ENCODE results near the gene TRIM2.

The TRIM2 gene

DNA sequence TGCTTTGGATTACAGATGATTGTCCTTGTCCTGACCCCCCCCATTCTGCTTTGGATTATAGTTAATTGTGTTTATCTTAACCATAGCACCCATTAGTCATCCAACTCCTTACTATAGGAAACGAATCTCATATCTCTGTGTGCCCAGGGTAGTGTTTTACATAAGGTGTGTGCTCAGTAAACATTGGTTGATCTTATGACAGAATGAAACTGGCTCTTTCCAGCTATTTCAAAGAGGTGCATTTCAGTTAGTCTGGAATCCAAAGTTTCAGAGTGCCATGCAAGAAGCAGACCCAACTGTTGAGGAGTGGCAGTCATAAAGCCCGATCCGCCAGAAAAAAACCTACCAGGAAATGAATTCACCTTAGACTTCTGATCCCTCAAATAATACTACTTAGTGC lies 14.7 kb downstream of the TRIM2 start:
- DNase-seq (ENCODE audit: low read depth) = no peak
- H3K4me3 ChIP-seq (ENCODE audit: control insufficient read depth, low read depth, low read length) = no peak overlapping the region
- TF ChIP-seq, protein P1, sequence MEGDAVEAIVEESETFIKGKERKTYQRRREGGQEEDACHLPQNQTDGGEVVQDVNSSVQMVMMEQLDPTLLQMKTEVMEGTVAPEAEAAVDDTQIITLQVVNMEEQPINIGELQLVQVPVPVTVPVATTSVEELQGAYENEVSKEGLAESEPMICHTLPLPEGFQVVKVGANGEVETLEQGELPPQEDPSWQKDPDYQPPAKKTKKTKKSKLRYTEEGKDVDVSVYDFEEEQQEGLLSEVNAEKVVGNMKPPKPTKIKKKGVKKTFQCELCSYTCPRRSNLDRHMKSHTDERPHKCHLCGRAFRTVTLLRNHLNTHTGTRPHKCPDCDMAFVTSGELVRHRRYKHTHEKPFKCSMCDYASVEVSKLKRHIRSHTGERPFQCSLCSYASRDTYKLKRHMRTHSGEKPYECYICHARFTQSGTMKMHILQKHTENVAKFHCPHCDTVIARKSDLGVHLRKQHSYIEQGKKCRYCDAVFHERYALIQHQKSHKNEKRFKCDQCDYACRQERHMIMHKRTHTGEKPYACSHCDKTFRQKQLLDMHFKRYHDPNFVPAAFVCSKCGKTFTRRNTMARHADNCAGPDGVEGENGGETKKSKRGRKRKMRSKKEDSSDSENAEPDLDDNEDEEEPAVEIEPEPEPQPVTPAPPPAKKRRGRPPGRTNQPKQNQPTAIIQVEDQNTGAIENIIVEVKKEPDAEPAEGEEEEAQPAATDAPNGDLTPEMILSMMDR (conservative IDR thresholded peaks at IDR 0.05; ENCODE audit: control insufficient read depth, insufficient read depth, low read depth, low read length) = no peak

GRCh38 chr4:153220682-153221395 lies 16.6 kb downstream of the TRIM2 start:
- TF ChIP-seq, protein P1 (conservative IDR thresholded peaks at IDR 0.05; ENCODE audit: control insufficient read depth, insufficient read depth, low read depth, low read length) = no peak
- DNase-seq (ENCODE audit: low read depth) = no peak
- no peak overlapping the region for H3K4me3 ChIP-seq (ENCODE audit: control insufficient read depth, low read depth, low read length)

DNA sequence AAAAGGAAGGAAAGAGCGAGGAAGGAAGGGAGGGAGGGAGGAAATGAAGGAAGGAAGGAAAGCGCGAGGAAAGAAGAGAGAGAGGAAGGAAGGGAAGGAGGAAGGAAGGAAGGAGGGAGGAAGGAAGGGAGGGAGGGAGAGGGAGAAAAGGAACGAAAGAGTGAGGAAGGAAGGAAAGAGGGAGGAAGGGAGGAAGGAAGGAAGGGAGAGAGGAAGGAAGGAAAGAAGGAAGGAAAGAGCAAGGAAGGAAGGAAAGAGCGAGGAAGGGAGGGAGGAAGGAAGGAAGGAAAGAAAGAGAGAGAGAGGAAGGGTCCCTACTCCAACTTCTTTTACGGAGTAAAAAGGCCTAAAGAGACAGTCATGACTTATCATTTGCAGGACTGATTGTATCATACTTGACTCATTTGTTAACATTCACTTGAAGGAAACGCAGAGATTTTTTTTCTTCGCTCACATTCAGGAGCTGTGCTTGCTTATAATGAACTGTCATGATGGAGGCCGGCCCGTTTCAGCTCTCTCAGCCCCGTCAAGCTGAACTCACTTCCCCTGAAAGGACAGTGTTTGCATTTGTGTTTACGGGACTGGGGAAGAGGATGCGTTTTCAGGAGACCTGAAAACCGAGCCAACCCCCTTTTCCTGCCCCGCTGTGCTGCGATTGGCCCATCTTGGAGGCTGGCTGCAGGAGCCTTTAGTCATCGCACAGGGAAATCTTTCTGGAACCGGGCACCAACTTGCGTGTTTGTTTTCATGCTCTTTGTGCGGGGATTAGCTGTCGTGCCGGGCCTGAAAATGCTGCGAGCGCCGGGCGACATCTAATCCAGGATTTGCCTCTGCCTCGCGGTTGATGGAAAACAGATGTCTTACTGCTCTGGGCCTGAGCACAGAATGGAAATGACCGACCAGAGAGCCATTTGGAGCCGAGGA lies 17.8 kb downstream of the TRIM2 start:
- TF ChIP-seq, protein P1 (conservative IDR thresholded peaks at IDR 0.05; ENCODE audit: control insufficient read depth, insufficient read depth, low read depth, low read length) = no peak
- DNase-seq (ENCODE audit: low read depth) = peak; percentile 87
- peak overlapping the region; percentile 68 for H3K4me3 ChIP-seq (ENCODE audit: control insufficient read depth, low read depth, low read length)

DNA sequence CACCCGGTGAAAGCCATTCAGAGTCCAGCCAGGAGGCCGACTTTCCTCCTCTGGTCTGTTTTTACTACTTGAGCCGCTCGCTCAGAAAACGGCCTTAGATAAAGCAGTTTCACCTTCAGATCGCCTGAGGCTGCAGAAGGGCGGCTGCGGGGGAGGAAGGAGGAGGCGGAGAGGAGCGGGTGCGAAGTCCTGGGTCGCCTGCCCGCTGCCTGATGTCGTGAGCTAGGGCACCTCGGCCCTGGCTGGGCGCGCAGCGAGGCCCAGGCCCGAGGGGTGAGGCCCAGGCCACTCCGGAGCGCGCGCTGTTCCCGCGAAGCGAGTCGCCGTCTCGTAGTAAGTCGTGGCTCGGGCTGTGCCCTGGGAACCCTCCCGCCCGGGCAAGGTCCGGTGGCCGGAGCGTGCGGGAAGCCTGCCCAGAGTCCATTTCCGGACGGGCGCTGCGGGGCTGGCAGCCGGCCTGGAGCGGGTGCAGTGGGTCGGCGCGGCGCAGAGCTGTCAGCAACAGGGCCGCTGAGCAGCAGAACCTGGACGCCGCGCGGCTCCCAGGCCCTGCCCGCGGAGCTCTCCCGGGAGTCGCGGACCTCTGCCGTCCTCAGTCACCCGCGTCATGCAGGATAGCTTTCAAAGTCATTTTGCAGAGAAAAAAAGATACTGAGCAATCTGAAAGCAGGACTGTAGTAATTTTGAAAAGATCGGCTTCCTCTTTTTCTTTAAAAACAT lies 18.6 kb downstream of the TRIM2 start:
- DNase-seq (ENCODE audit: low read depth) = peak; percentile 31
- TF ChIP-seq, protein P1 (conservative IDR thresholded peaks at IDR 0.05; ENCODE audit: control insufficient read depth, insufficient read depth, low read depth, low read length) = no peak
- peak overlapping the region; percentile 68 for H3K4me3 ChIP-seq (ENCODE audit: control insufficient read depth, low read depth, low read length)

GRCh38 chr4:153223427-153223801 lies 19.2 kb downstream of the TRIM2 start:
- TF ChIP-seq, protein P1 (conservative IDR thresholded peaks at IDR 0.05; ENCODE audit: control insufficient read depth, insufficient read depth, low read depth, low read length) = no peak
- peak overlapping the region; percentile 68 for H3K4me3 ChIP-seq (ENCODE audit: control insufficient read depth, low read depth, low read length)
- no peak for DNase-seq (ENCODE audit: low read depth)

DNA sequence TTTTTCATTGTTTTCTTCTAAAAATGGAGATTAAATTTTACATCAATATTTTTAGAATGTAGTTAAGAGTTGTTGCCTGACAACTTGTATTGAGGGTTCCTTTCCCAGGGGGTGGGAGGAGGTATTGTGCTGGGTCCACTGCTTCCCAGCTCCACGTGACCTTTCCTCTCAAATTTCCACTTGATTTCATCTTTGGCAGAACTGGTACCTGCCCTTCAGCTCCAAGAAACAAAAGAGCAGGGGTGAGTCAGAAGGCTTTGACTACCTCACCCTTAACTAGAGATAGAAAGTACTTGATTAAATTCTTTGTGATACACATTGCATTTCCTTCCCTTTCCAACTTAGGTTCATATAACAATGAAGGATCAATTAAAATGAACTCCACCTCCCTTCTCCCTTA lies 19.7 kb downstream of the TRIM2 start:
- TF ChIP-seq, protein P1 (conservative IDR thresholded peaks at IDR 0.05; ENCODE audit: control insufficient read depth, insufficient read depth, low read depth, low read length) = no peak
- peak; percentile 48 for DNase-seq (ENCODE audit: low read depth)
- peak overlapping the region; percentile 68 for H3K4me3 ChIP-seq (ENCODE audit: control insufficient read depth, low read depth, low read length)
